AG10803 (cell line): ENCODE measurements around the gene TARS2.

Source experiments
- DNase-seq: peaks from one replicate; pipeline ENCODE4 v3.0.0; 2010; ENCODE audit warnings: low read depth
- H3K4me3 ChIP-seq: 2 replicates; pipeline ENCODE4 v1.5.1; 2011; ENCODE audit warnings: mild to moderate bottlenecking, low read length, control low read depth
- CTCF ChIP-seq: conservative IDR thresholded peaks from 2 replicates; pipeline ENCODE4 v1.5.1; 2011; ENCODE audit warnings: mild to moderate bottlenecking, low read length, control low read depth, inconsistent platforms

TARS2 gene

GRCh38 chr1:150548324-150548631 is 61.1 kb downstream of the TARS2 start:
- peak overlapping the region; percentile 68 for H3K4me3 ChIP-seq
- TF ChIP-seq CTCF, result no peak
- DNase-seq, result no peak

GRCh38 chr1:150548632-150549495 is 61.6 kb downstream of the TARS2 start, which contains the start of gene ADAMTSL4:
Gene ADAMTSL4, plus strand, starts transcription at chr1:150549408. Its CDS starts 2,881 bp downstream, at chr1:150552289.
- peak; percentile 82 for DNase-seq
- H3K4me3 ChIP-seq, result peak within 1 kb of the TSS; percentile 68
- no peak for TF ChIP-seq CTCF

GRCh38 chr1:150549496-150550221 is 62.4 kb downstream of the TARS2 start:
- H3K4me3 ChIP-seq, result peak overlapping the region; percentile 62

GRCh38 chr1:150550222-150551050 is 63.2 kb downstream of the TARS2 start:
- no peak for DNase-seq
- peak overlapping the region; percentile 62 for H3K4me3 ChIP-seq
- no peak for TF ChIP-seq CTCF

More at GRCh38 chr1:150549496-150550221, 62.4 kb downstream of the TARS2 start:
- DNase-seq, result no peak
- peak; percentile 38 for TF ChIP-seq CTCF

GRCh38 chr1:150551051-150551783 is 64.0 kb downstream of the TARS2 start:
- no peak for DNase-seq
- no peak overlapping the region; the same call in 1 of the 2 replicates for H3K4me3 ChIP-seq
- no peak for TF ChIP-seq CTCF

- no peak overlapping the region for H3K4me3 ChIP-seq
- TF ChIP-seq CTCF, result no peak
- DNase-seq, result no peak
These were observed 64.5 kb downstream of the TARS2 start for GRCh38 chr1:150551784-150552127.
